K562 (cell line): ENCODE data around the gene LGALS8. TPM values are rescaled to one million over a fixed set of nuclear protein-coding genes. Genes with fewer than 3 reads are reported as not detected.

Source experiments
- FIP1L1 ChIP-seq: fragments of 200-400 bp; formaldehyde crosslinking; IDR thresholded peaks from 2 replicates; pipeline ENCODE4 v1.6.1; 2018; ENCODE audit warnings: mild to moderate bottlenecking, low read depth, low read length; ENCODE audit not compliant: poor library complexity, severe bottlenecking
- MAFF ChIP-seq: IDR thresholded peaks from 2 replicates; pipeline ENCODE4 v1.6.1; 2012; ENCODE audit warnings: low read length, improper control_type of control experiment
- MBD1 ChIP-seq: fragments of 250-450 bp; sonication (Bioruptor Pico); IDR thresholded peaks from 2 replicates; pipeline ENCODE4 v1.8.0; 2022; ENCODE audit warnings: inconsistent platforms
- MNT ChIP-seq, 2 experiments: fragments of 450-650 bp; conservative IDR thresholded peaks; 2 replicates each; pipeline ENCODE4 v1.6.1; 2017; ENCODE audit warnings: mild to moderate bottlenecking in 2 of 2, moderate library complexity in 2 of 2
- NUFIP1 ChIP-seq: fragments of 450-650 bp; IDR thresholded peaks from 2 replicates; pipeline ENCODE4 v1.6.1; 2018; ENCODE audit not compliant: partially characterized antibody
- POLR2G ChIP-seq: fragments of 200-400 bp; formaldehyde crosslinking; IDR thresholded peaks from 2 replicates; pipeline ENCODE4 v1.6.1; 2017; ENCODE audit warnings: low read depth, mild to moderate bottlenecking, antibody characterized with exemption, low read length, moderate library complexity
- ZBTB12 ChIP-seq: fragments of 250-450 bp; sonication (Bioruptor Pico); IDR thresholded peaks from 2 replicates; pipeline ENCODE4 v1.4.0; 2020
- ZFP91 ChIP-seq: sonication (generic); formaldehyde crosslinking; IDR thresholded peaks from 2 replicates; pipeline ENCODE4 v1.8.0; 2022; ENCODE audit warnings: mild to moderate bottlenecking, missing genetic modification reagents
- ZNF232 ChIP-seq: sonication (generic); formaldehyde crosslinking; IDR thresholded peaks from 2 replicates; pipeline ENCODE4 v1.8.0; 2022; ENCODE audit warnings: mild to moderate bottlenecking, missing genetic modification reagents
- ZNF407 ChIP-seq: fragments of 450-650 bp; IDR thresholded peaks from 2 replicates; pipeline ENCODE4 v1.6.1; 2016; ENCODE audit warnings: low read depth
- ZNF699 ChIP-seq: fragments of 250-450 bp; sonication (Bioruptor Pico); IDR thresholded peaks from 2 replicates; pipeline ENCODE4 v1.8.0; 2021; ENCODE audit warnings: mild to moderate bottlenecking, moderate library complexity; ENCODE audit not compliant: insufficient replicate concordance
- polyA plus RNA-seq, 8 experiments: library from polyadenylated mRNA; depleted of rRNA in 4 of 8; stranded (reverse) in 5 of 8; unstranded in 3 of 8; fragments of >200 nt; fragmentation: Nextera tagmentation in 2 of 8; fragmentation: Illumina TruSeq in 1 of 8; extraction: Ambion mirVana in 2 of 8; extraction: Trizol in 1 of 8; gene quantifications; 2 replicates each; pipeline versions ENCODE4 v1.2.1 to v1.2.3, GENCODE V29; 2011 to 2014; ENCODE audit warnings: inconsistent platforms in 1 of 8, missing spikeins in 1 of 8
- total RNA-seq, 7 experiments: library from RNA; depleted of rRNA in 6 of 7; stranded (reverse); fragments of >200 nt in 6 of 7; fragmentation: Illumina TruSeq in 2 of 7; extraction: Trizol in 2 of 7; gene quantifications; 2 replicates each; pipeline versions ENCODE4 v1.2.1 to v1.2.3, GENCODE V29; 2011 to 2021; ENCODE audit warnings: low replicate concordance in 1 of 7

LGALS8 gene
- total and polyA plus RNA-seq, 9 of the 15 experiments (the other 6 are each of a cell fraction or from before 2014, with no cell fraction given), result 57.4 to 87.7 (median 70.3) TPM

- TF ChIP-seq ZBTB12 (CRISPR knock-in tag) (no peak), ZNF699 (CRISPR knock-in tag) (no peak), MNT (conservative IDR thresholded peaks at IDR 0.05) (peak in 1 of 2 experiments; percentile 26; a peak in 2 of 4 replicates), NUFIP1 (no peak), FIP1L1 (peak; percentile 59), MAFF (no peak), ZFP91 (CRISPR knock-in tag) (no peak), POLR2G (peak; percentile 94), ZNF407 (peak; percentile 95), ZNF232 (no peak; the same call in 1 of the 2 replicates), MBD1 (CRISPR knock-in tag) (no peak)
Observed at GRCh38 chr1:236523704-236524141, at the start of gene LGALS8 (continued).
